Neural cell (in vitro differentiated cells): ENCODE measurements around the gene PDE10A. TPM values are rescaled to one million over a fixed set of nuclear protein-coding genes. Genes with fewer than 3 reads are reported as not detected.
"Not testable (repeated sequence)": the region's sequence is repeated elsewhere in the genome, so short reads cannot be mapped to it uniquely, and the experiment has no call there.

Experiments used
- H2AFZ ChIP-seq: fragments of 200-600, 300-800 bp; sonication (generic), shearing (Covaris generic); 2 replicates; pipeline ENCODE4 v1.6.0; 2014; ENCODE audit warnings: low read depth, mild to moderate bottlenecking, antibody characterized with exemption, low read length, moderate library complexity
- H3F3A ChIP-seq: fragments of 200-600 bp; shearing (Covaris generic); 2 replicates; pipeline ENCODE4 v1.6.1; 2016; ENCODE audit warnings: mild to moderate bottlenecking, moderate library complexity, mixed read lengths, antibody characterized with exemption, low read length; ENCODE audit not compliant: insufficient read depth, poor library complexity, severe bottlenecking
- H3K27ac ChIP-seq: fragments of 200-600, 300-800 bp; sonication (generic), shearing (Covaris generic); 2 replicates; pipeline ENCODE4 v1.5.1; 2014; ENCODE audit warnings: mild to moderate bottlenecking, low read length, moderate library complexity
- H3K27me3 ChIP-seq: fragments of 300-800, 200-600 bp; sonication (generic), shearing (Covaris generic); 2 replicates; pipeline ENCODE4 v1.6.0; 2014; ENCODE audit warnings: mild to moderate bottlenecking, low read depth, low read length, moderate library complexity; ENCODE audit not compliant: insufficient read depth
- H3K36me3 ChIP-seq: fragments of 300-800, 200-600 bp; sonication (generic), shearing (Covaris generic); 2 replicates; pipeline ENCODE4 v1.5.1; 2014; ENCODE audit warnings: mild to moderate bottlenecking, antibody characterized with exemption, low read length, moderate library complexity; ENCODE audit not compliant: insufficient read depth
- H3K4me2 ChIP-seq: fragments of 300-800, 200-600 bp; sonication (generic), shearing (Covaris generic); 2 replicates; pipeline ENCODE4 v1.6.0; 2014; ENCODE audit warnings: mild to moderate bottlenecking, low read length
- H3K4me3 ChIP-seq: fragments of 300-800, 200-600 bp; sonication (generic), shearing (Covaris generic); 2 replicates; pipeline ENCODE4 v1.5.1; 2014; ENCODE audit warnings: mild to moderate bottlenecking, low read length, moderate library complexity
- H3K79me2 ChIP-seq: fragments of 200-600 bp; shearing (Covaris generic); replicated peaks from 2 replicates; pipeline ENCODE4 v1.6.0; 2014; ENCODE audit warnings: mild to moderate bottlenecking, low read length, moderate library complexity; ENCODE audit not compliant: insufficient read depth
- H3K9ac ChIP-seq: fragments of 300-800, 200-600 bp; sonication (generic), shearing (Covaris generic); 2 replicates; pipeline ENCODE4 v1.6.1; 2016; ENCODE audit warnings: mild to moderate bottlenecking, low read length, mixed read lengths
- H3K9me2 ChIP-seq: fragments of 200-600 bp; shearing (Covaris generic); 2 replicates; pipeline ENCODE4 v1.6.1; 2016; ENCODE audit warnings: mild to moderate bottlenecking, low read length, mixed read lengths; ENCODE audit not compliant: insufficient read depth
- H3K9me3 ChIP-seq: fragments of 200-600, 300-800 bp; sonication (generic), shearing (Covaris generic); 2 replicates; pipeline ENCODE4 v1.6.1; 2016; ENCODE audit warnings: mild to moderate bottlenecking, mixed run types, low read length, moderate library complexity, mixed read lengths
- H4K20me1 ChIP-seq: fragments of 200-600 bp; shearing (Covaris generic); 2 replicates; pipeline ENCODE4 v1.6.1; 2016; ENCODE audit warnings: mild to moderate bottlenecking, mixed run types; ENCODE audit not compliant: insufficient read depth
- CTCF ChIP-seq: fragments of 450-650 bp; IDR thresholded peaks from 2 replicates; pipeline ENCODE4 v1.5.1; 2014; ENCODE audit warnings: antibody characterized with exemption, mild to moderate bottlenecking, moderate library complexity; ENCODE audit not compliant: poor library complexity, severe bottlenecking
- EP300 ChIP-seq: fragments of 450-650 bp; conservative IDR thresholded peaks from 2 replicates; pipeline ENCODE4 v1.6.1; 2014; ENCODE audit warnings: antibody characterized with exemption, mild to moderate bottlenecking, moderate library complexity; ENCODE audit not compliant: poor library complexity, severe bottlenecking
- EZH2 ChIP-seq: fragments of 200-600, 300-800 bp; shearing (Covaris generic), sonication (generic); IDR thresholded peaks from 2 replicates; pipeline ENCODE4 v1.6.1; 2014; ENCODE audit warnings: antibody characterized with exemption, low read length, borderline replicate concordance, mild to moderate bottlenecking; ENCODE audit not compliant: insufficient read depth, poor library complexity, severe bottlenecking
- MXI1 ChIP-seq: fragments of 450-650 bp; conservative IDR thresholded peaks from 2 replicates; pipeline ENCODE4 v1.6.1; 2014; ENCODE audit warnings: antibody characterized with exemption, mild to moderate bottlenecking; ENCODE audit not compliant: poor library complexity, severe bottlenecking
- POLR2AphosphoS5 ChIP-seq: IDR thresholded peaks from 2 replicates; pipeline ENCODE4 v1.6.1; 2012
- RAD21 ChIP-seq: fragments of 450-650 bp; conservative IDR thresholded peaks from 2 replicates; pipeline ENCODE4 v1.6.1; 2014; ENCODE audit warnings: antibody characterized with exemption, mild to moderate bottlenecking, moderate library complexity
- REST ChIP-seq: IDR thresholded peaks from 2 replicates; pipeline ENCODE4 v1.6.1; 2012; ENCODE audit warnings: borderline replicate concordance
- SMC3 ChIP-seq: fragments of 450-650 bp; conservative IDR thresholded peaks from 2 replicates; pipeline ENCODE4 v1.6.1; 2014; ENCODE audit warnings: antibody characterized with exemption, mild to moderate bottlenecking, moderate library complexity; ENCODE audit not compliant: poor library complexity
- TAF1 ChIP-seq: IDR thresholded peaks from 2 replicates; pipeline ENCODE4 v1.6.1; 2012; ENCODE audit warnings: low read depth
- polyA plus RNA-seq: library from polyadenylated mRNA; depleted of rRNA; stranded (reverse); fragments of >200 nt; gene quantifications from 2 replicates; pipeline ENCODE4 v1.2.3, GENCODE V29; 2014

Gene PDE10A
- polyA plus RNA-seq, 1 donor from 2014 or later: 52.4 TPM

GRCh38 chr6:165500214-165500907 lies 162.7 kb downstream of the PDE10A start:
- not testable (repeated sequence) for H3K27ac ChIP-seq, H3K4me3 ChIP-seq, H3K27me3 ChIP-seq

GRCh38 chr6:165497472-165497871 lies 165.6 kb downstream of the PDE10A start:
- Histone ChIP-seq H3F3A (no peaks in the 10 kb centered on the region), H3K9ac (no peak overlapping the region), H3K27me3 (no peaks in the 10 kb centered on the region), H3K27ac (no peak overlapping the region), H3K4me2 (no peak overlapping the region), H3K36me3 (no peaks in the 10 kb centered on the region), H2AFZ (no peak overlapping the region), H4K20me1 (no peaks in the 10 kb centered on the region), H3K4me3 (no peak overlapping the region), H3K79me2 (no peaks in the 10 kb centered on the region), H3K9me3 (no peaks in the 10 kb centered on the region), H3K9me2 (peaks cover 4% of the 10 kb centered on the region)
- no peak for TF ChIP-seq EP300
- TF ChIP-seq SMC3: no peak
- TF ChIP-seq EZH2: no peak
- TF ChIP-seq REST: no peak
- TF ChIP-seq TAF1: no peak
- TF ChIP-seq RAD21: no peak
- TF ChIP-seq MXI1: no peak
- TF ChIP-seq POLR2AphosphoS5: no peak
- TF ChIP-seq CTCF: no peak

More at GRCh38 chr6:165500214-165500907, 162.7 kb downstream of the PDE10A start:
- not testable (repeated sequence) for H3K4me2 ChIP-seq, H2AFZ ChIP-seq, H3F3A ChIP-seq, H3K36me3 ChIP-seq, H3K9me3 ChIP-seq, H3K79me2 ChIP-seq, H3K9me2 ChIP-seq, H4K20me1 ChIP-seq, H3K9ac ChIP-seq
